Measurements from ENCODE around the gene RASSF10.

Gene RASSF10

DNA sequence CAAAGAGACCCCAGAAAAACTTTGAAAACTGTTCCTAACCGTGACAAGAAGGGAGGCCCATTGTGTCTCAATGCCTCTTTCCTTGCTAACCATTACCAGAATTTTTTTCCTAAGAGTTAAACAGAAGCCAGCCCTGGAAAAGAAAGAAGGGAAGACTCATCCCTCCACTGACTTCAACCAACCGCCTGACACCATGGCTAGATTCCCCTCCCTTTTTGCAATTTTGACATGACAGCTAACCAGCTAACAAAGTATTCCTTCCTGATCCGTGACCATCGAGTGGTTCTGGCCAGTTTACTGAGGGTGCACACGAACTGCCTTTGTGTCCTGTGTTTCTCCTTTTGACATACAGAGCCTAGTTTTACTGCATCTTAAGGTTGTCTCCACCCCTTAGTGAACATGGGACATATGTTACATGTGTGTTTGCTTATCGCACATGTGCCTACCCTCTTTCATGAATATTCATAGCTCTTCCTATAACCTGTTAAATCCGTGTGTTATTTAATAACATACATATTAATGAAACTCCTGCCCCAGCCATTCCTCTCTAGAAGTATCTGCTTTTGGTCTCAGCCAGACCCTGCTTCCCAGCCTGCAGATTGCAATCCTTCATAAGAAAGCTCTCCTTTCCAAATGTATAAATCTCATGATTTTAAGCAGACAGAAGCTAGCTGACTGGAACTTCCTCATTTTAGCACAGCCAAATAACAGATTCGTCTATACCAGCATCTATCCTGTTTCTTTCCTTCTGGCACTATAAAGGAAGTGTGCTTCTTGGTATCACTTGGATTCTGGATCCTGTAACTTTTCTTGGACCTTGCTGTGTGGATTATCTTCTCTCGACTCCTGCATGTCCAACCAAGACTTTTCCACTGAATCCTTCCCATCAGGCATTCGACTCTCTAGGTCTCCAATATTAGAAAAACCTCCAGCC, 37.8 kb downstream of the RASSF10 start:
- H3K36me3 ChIP-seq (ENCODE audit: control insufficient read depth, insufficient read depth, low read length) = no peaks in the 10 kb centered on the region
- no peaks in the 10 kb centered on the region for H3K4me1 ChIP-seq (ENCODE audit: control insufficient read depth, insufficient read depth, low read length)
- no peak overlapping the region for H3K9ac ChIP-seq (ENCODE audit: low read depth, low read length)
- no peaks in the 10 kb centered on the region for H3K9me3 ChIP-seq (ENCODE audit: control insufficient read depth, insufficient read depth, low read length)
- H3K27me3 ChIP-seq (ENCODE audit: control insufficient read depth, insufficient read depth, low read length) = no peaks in the 10 kb centered on the region
- H3K4me3 ChIP-seq (ENCODE audit: low read depth, low read length) = no peak overlapping the region

- no peak overlapping the region for H3K4me3 ChIP-seq (ENCODE audit: low read depth, low read length)
- no peaks in the 10 kb centered on the region for H3K27me3 ChIP-seq (ENCODE audit: control insufficient read depth, insufficient read depth, low read length)
- no peak overlapping the region for H3K9ac ChIP-seq (ENCODE audit: low read depth, low read length)
- no peaks in the 10 kb centered on the region for H3K36me3 ChIP-seq (ENCODE audit: control insufficient read depth, insufficient read depth, low read length)
- H3K9me3 ChIP-seq (ENCODE audit: control insufficient read depth, insufficient read depth, low read length) = no peaks in the 10 kb centered on the region
- H3K4me1 ChIP-seq (ENCODE audit: control insufficient read depth, insufficient read depth, low read length) = no peaks in the 10 kb centered on the region
Measured at GRCh38 chr11:13047884-13048283, 38.8 kb downstream of the RASSF10 start.

DNA sequence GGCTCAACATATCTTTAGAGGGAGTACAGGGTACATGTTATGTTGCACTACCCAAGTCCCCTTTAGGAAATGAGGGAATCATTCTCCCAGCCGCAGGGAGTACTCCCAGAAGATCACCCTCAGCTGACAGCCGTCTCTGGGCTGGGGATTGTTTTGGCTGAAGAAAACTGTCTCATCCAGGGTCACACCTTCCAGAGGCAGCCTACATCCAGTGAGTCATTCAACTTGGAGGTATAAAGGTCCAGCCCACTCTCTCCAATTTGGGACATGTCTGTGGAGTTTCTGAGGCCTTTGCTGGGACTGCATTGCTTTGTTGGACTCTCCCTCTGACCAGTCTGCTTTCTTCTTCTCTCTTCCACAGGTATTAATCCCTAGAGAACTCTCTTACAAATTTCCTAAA, 42.1 kb downstream of the RASSF10 start:
- Histone ChIP-seq H3K9ac (ENCODE audit: low read depth, low read length) (no peak overlapping the region), H3K27me3 (ENCODE audit: control insufficient read depth, insufficient read depth, low read length) (no peaks in the 10 kb centered on the region), H3K4me1 (ENCODE audit: control insufficient read depth, insufficient read depth, low read length) (no peaks in the 10 kb centered on the region), H3K36me3 (ENCODE audit: control insufficient read depth, insufficient read depth, low read length) (no peaks in the 10 kb centered on the region), H3K9me3 (ENCODE audit: control insufficient read depth, insufficient read depth, low read length) (no peaks in the 10 kb centered on the region), H3K4me3 (ENCODE audit: low read depth, low read length) (no peak overlapping the region)

- Histone ChIP-seq H3K9me3 (ENCODE audit: control insufficient read depth, insufficient read depth, low read length) (no peaks in the 10 kb centered on the region), H3K27me3 (ENCODE audit: control insufficient read depth, insufficient read depth, low read length) (no peaks in the 10 kb centered on the region)
Measured at GRCh38 chr11:13052130-13052571, 43.0 kb downstream of the RASSF10 start.

GRCh38 chr11:13053255-13053917, 44.3 kb downstream of the RASSF10 start:
- H3K9me3 ChIP-seq (ENCODE audit: control insufficient read depth, insufficient read depth, low read length) = no peaks in the 10 kb centered on the region
- no peak overlapping the region for H3K9ac ChIP-seq (ENCODE audit: low read depth, low read length)
- H3K4me3 ChIP-seq (ENCODE audit: low read depth, low read length) = no peak overlapping the region
- no peaks in the 10 kb centered on the region for H3K36me3 ChIP-seq (ENCODE audit: control insufficient read depth, insufficient read depth, low read length)
- no peaks in the 10 kb centered on the region for H3K27me3 ChIP-seq (ENCODE audit: control insufficient read depth, insufficient read depth, low read length)
- no peaks in the 10 kb centered on the region for H3K4me1 ChIP-seq (ENCODE audit: control insufficient read depth, insufficient read depth, low read length)

More at GRCh38 chr11:13052130-13052571, 43.0 kb downstream of the RASSF10 start:
- Histone ChIP-seq H3K36me3 (ENCODE audit: control insufficient read depth, insufficient read depth, low read length) (no peaks in the 10 kb centered on the region), H3K4me3 (ENCODE audit: low read depth, low read length) (no peak overlapping the region), H3K9ac (ENCODE audit: low read depth, low read length) (no peak overlapping the region), H3K4me1 (ENCODE audit: control insufficient read depth, insufficient read depth, low read length) (no peaks in the 10 kb centered on the region)

GRCh38 chr11:13054278-13054677, 45.2 kb downstream of the RASSF10 start:
- H3K9ac ChIP-seq (ENCODE audit: low read depth, low read length) = no peak overlapping the region
- H3K27me3 ChIP-seq (ENCODE audit: control insufficient read depth, insufficient read depth, low read length) = no peaks in the 10 kb centered on the region
- no peaks in the 10 kb centered on the region for H3K4me1 ChIP-seq (ENCODE audit: control insufficient read depth, insufficient read depth, low read length)
- no peaks in the 10 kb centered on the region for H3K36me3 ChIP-seq (ENCODE audit: control insufficient read depth, insufficient read depth, low read length)
- H3K4me3 ChIP-seq (ENCODE audit: low read depth, low read length) = no peak overlapping the region
- no peaks in the 10 kb centered on the region for H3K9me3 ChIP-seq (ENCODE audit: control insufficient read depth, insufficient read depth, low read length)

DNA sequence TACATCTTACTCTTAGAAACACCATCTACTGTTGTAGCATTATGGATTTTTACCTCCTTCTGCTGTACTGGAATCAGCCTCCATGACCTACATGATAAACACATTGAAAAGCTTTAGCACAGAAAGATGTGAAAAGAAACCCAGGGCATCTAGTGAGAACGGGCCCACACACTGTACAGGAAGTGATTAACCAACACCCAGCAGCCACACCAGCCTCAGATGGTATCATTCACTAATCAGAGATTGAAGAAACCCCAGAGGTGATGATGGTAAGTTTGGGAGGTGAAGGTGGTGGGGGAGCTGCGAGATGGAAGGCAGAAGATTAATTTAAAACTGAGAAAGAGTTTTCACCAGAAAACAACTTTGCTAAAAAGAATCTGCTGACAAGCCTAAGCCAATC, 46.1 kb downstream of the RASSF10 start:
- Histone ChIP-seq H3K9me3 (ENCODE audit: control insufficient read depth, insufficient read depth, low read length) (no peaks in the 10 kb centered on the region), H3K9ac (ENCODE audit: low read depth, low read length) (no peak overlapping the region), H3K36me3 (ENCODE audit: control insufficient read depth, insufficient read depth, low read length) (no peaks in the 10 kb centered on the region), H3K4me1 (ENCODE audit: control insufficient read depth, insufficient read depth, low read length) (no peaks in the 10 kb centered on the region), H3K4me3 (ENCODE audit: low read depth, low read length) (no peak overlapping the region), H3K27me3 (ENCODE audit: control insufficient read depth, insufficient read depth, low read length) (no peaks in the 10 kb centered on the region)

GRCh38 chr11:13061294-13061990, 52.3 kb downstream of the RASSF10 start:
- Histone ChIP-seq H3K4me1 (ENCODE audit: control insufficient read depth, insufficient read depth, low read length) (no peaks in the 10 kb centered on the region), H3K36me3 (ENCODE audit: control insufficient read depth, insufficient read depth, low read length) (no peaks in the 10 kb centered on the region), H3K9me3 (ENCODE audit: control insufficient read depth, insufficient read depth, low read length) (no peaks in the 10 kb centered on the region), H3K27me3 (ENCODE audit: control insufficient read depth, insufficient read depth, low read length) (no peaks in the 10 kb centered on the region), H3K9ac (ENCODE audit: low read depth, low read length) (no peak overlapping the region), H3K4me3 (ENCODE audit: low read depth, low read length) (no peak overlapping the region)

Data from iPS-15b (cell line).